Adipocyte (in vitro differentiated cells): ENCODE data around the gene SNCG.
"Not testable (repeated sequence)": the region's sequence is repeated elsewhere in the genome, so short reads cannot be mapped to it uniquely, and the experiment has no call there.

Source experiments
- DNase-seq: peaks from one replicate; pipeline ENCODE4 v3.0.0-alpha.2; 2015; ENCODE audit warnings: low read depth
- H3K27me3 ChIP-seq: replicated peaks from 2 replicates; pipeline ENCODE4 v1.7.0; 2013; ENCODE audit warnings: mild to moderate bottlenecking, low read length, moderate library complexity; ENCODE audit not compliant: control insufficient read depth, insufficient read depth
- H3K36me3 ChIP-seq: 2 replicates; pipeline ENCODE4 v1.7.0; 2013; ENCODE audit warnings: low read length, mild to moderate bottlenecking, moderate library complexity; ENCODE audit not compliant: control insufficient read depth, insufficient read depth, severe bottlenecking
- H3K4me1 ChIP-seq: 2 replicates; pipeline ENCODE4 v1.7.0; 2013; ENCODE audit warnings: mild to moderate bottlenecking, low read length, moderate library complexity; ENCODE audit not compliant: control insufficient read depth, insufficient read depth
- H3K4me3 ChIP-seq: 2 replicates; pipeline ENCODE4 v1.7.0; 2013; ENCODE audit warnings: mild to moderate bottlenecking, low read length, moderate library complexity
- H3K9ac ChIP-seq: 2 replicates; pipeline ENCODE4 v1.7.0; 2013; ENCODE audit warnings: mild to moderate bottlenecking, low read length, moderate library complexity
- H3K9me3 ChIP-seq: 2 replicates; pipeline ENCODE4 v1.7.0; 2013; ENCODE audit warnings: mild to moderate bottlenecking, low read length, moderate library complexity; ENCODE audit not compliant: control insufficient read depth

Gene SNCG

GRCh38 chr10:86971232-86971991, 13.0 kb downstream of the SNCG start:
- H3K9ac ChIP-seq, result peak overlapping the region; percentile 98
- peak; percentile 95 for DNase-seq
- no peaks in the 10 kb centered on the region for H3K9me3 ChIP-seq
- H3K4me1 ChIP-seq, result peaks cover 46% of the 10 kb centered on the region
- no peaks in the 10 kb centered on the region for H3K36me3 ChIP-seq
- H3K4me3 ChIP-seq, result peak overlapping the region; percentile 81
- no peaks in the 10 kb centered on the region for H3K27me3 ChIP-seq

- no peaks in the 10 kb centered on the region for H3K27me3 ChIP-seq
- peaks cover 38% of the 10 kb centered on the region for H3K4me1 ChIP-seq
- H3K9ac ChIP-seq, result no peak overlapping the region
- no peak for DNase-seq
- no peaks in the 10 kb centered on the region for H3K9me3 ChIP-seq
- no peaks in the 10 kb centered on the region for H3K36me3 ChIP-seq
- H3K4me3 ChIP-seq, result no peak overlapping the region
These were observed 14.4 kb downstream of the SNCG start for GRCh38 chr10:86972613-86973380.

GRCh38 chr10:86974484-86974883, 16.1 kb downstream of the SNCG start:
- Histone ChIP-seq H3K4me3 (no peak overlapping the region), H3K4me1 (peaks cover 42% of the 10 kb centered on the region), H3K9me3 (no peaks in the 10 kb centered on the region), H3K9ac (no peak overlapping the region), H3K27me3 (no peaks in the 10 kb centered on the region), H3K36me3 (no peaks in the 10 kb centered on the region)
- no peak for DNase-seq

GRCh38 chr10:86976362-86977056, 18.1 kb downstream of the SNCG start:
- Histone ChIP-seq H3K27me3 (no peaks in the 10 kb centered on the region), H3K36me3 (no peaks in the 10 kb centered on the region), H3K4me3 (no peak overlapping the region), H3K9me3 (no peaks in the 10 kb centered on the region), H3K9ac (no peak overlapping the region), H3K4me1 (peaks cover 44% of the 10 kb centered on the region)
- DNase-seq, result no peak

GRCh38 chr10:86978457-86978856, 20.1 kb downstream of the SNCG start:
- not testable (repeated sequence) for DNase-seq, H3K9me3 ChIP-seq, H3K27me3 ChIP-seq, H3K36me3 ChIP-seq, H3K4me3 ChIP-seq, H3K9ac ChIP-seq
- peaks cover 40% of the 10 kb centered on the region for H3K4me1 ChIP-seq

- H3K27me3 ChIP-seq, result no peaks in the 10 kb centered on the region
- H3K4me3 ChIP-seq, result no peak overlapping the region
- no peaks in the 10 kb centered on the region for H3K9me3 ChIP-seq
- peak overlapping the region; percentile 77 for H3K9ac ChIP-seq
- peak; percentile 61 for DNase-seq
- no peaks in the 10 kb centered on the region for H3K36me3 ChIP-seq
- peaks cover 40% of the 10 kb centered on the region for H3K4me1 ChIP-seq
These were observed 21.0 kb downstream of the SNCG start for GRCh38 chr10:86979296-86979818.

GRCh38 chr10:86979977-86980448, 21.6 kb downstream of the SNCG start:
- no peaks in the 10 kb centered on the region for H3K9me3 ChIP-seq
- H3K36me3 ChIP-seq, result no peaks in the 10 kb centered on the region
- peak; percentile 50 for DNase-seq
- H3K27me3 ChIP-seq, result no peaks in the 10 kb centered on the region
- H3K4me3 ChIP-seq, result peak overlapping the region; percentile 62
- H3K4me1 ChIP-seq, result peaks cover 40% of the 10 kb centered on the region
- peak overlapping the region; percentile 77 for H3K9ac ChIP-seq

GRCh38 chr10:86981020-86981419, 22.6 kb downstream of the SNCG start:
- H3K27me3 ChIP-seq, H3K9me3 ChIP-seq, H3K36me3 ChIP-seq, DNase-seq: not testable (repeated sequence)
- Histone ChIP-seq H3K4me3 (peak overlapping the region; percentile 62), H3K9ac (peak overlapping the region; percentile 77), H3K4me1 (peaks cover 40% of the 10 kb centered on the region)

- H3K4me1 ChIP-seq, result peaks cover 40% of the 10 kb centered on the region
- no peak overlapping the region for H3K4me3 ChIP-seq
- no peak overlapping the region for H3K9ac ChIP-seq
- H3K27me3 ChIP-seq, result no peaks in the 10 kb centered on the region
- no peak for DNase-seq
- no peaks in the 10 kb centered on the region for H3K9me3 ChIP-seq
- no peaks in the 10 kb centered on the region for H3K36me3 ChIP-seq
These were observed 23.3 kb downstream of the SNCG start for GRCh38 chr10:86981716-86982115.

- not testable (repeated sequence) for DNase-seq, H3K9me3 ChIP-seq, H3K36me3 ChIP-seq, H3K27me3 ChIP-seq, H3K9ac ChIP-seq, H3K4me3 ChIP-seq
- peaks cover 22% of the 10 kb centered on the region for H3K4me1 ChIP-seq
These were observed 26.1 kb downstream of the SNCG start for GRCh38 chr10:86984498-86984897.

- no peak for DNase-seq
- H3K9ac ChIP-seq, result no peak overlapping the region
- H3K27me3 ChIP-seq, result no peaks in the 10 kb centered on the region
- H3K4me3 ChIP-seq, result no peak overlapping the region
- H3K4me1 ChIP-seq, result peaks cover 4% of the 10 kb centered on the region
- peaks cover 12% of the 10 kb centered on the region for H3K36me3 ChIP-seq
- H3K9me3 ChIP-seq, result no peaks in the 10 kb centered on the region
These were observed 30.1 kb downstream of the SNCG start for GRCh38 chr10:86988520-86988919.
